AG09309 (cell line): Measurements from ENCODE around the gene ABL2.
A peak's percentile ranks its signal among the peaks of the same experiment; 100 is the strongest.
"Not testable (repeated sequence)": the region's sequence is repeated elsewhere in the genome, so short reads cannot be mapped to it uniquely, and the experiment has no call there.

Experiments used
- DNase-seq: peaks from one replicate; pipeline ENCODE4 v3.0.0-alpha.2; 2010; ENCODE audit warnings: low read depth
- H3K4me3 ChIP-seq: 2 replicates; pipeline ENCODE4 v1.5.1; 2011; ENCODE audit warnings: mild to moderate bottlenecking, low read depth, low read length, moderate library complexity; ENCODE audit not compliant: control insufficient read depth
- TF ChIP-seq, protein P1 (sequence below): IDR thresholded peaks from 2 replicates; pipeline ENCODE4 v1.5.1; 2011; ENCODE audit warnings: mild to moderate bottlenecking, low read depth, low read length, inconsistent platforms; ENCODE audit not compliant: insufficient read depth, control insufficient read depth; ENCODE audit errors: missing control alignments

The ABL2 gene

DNA sequence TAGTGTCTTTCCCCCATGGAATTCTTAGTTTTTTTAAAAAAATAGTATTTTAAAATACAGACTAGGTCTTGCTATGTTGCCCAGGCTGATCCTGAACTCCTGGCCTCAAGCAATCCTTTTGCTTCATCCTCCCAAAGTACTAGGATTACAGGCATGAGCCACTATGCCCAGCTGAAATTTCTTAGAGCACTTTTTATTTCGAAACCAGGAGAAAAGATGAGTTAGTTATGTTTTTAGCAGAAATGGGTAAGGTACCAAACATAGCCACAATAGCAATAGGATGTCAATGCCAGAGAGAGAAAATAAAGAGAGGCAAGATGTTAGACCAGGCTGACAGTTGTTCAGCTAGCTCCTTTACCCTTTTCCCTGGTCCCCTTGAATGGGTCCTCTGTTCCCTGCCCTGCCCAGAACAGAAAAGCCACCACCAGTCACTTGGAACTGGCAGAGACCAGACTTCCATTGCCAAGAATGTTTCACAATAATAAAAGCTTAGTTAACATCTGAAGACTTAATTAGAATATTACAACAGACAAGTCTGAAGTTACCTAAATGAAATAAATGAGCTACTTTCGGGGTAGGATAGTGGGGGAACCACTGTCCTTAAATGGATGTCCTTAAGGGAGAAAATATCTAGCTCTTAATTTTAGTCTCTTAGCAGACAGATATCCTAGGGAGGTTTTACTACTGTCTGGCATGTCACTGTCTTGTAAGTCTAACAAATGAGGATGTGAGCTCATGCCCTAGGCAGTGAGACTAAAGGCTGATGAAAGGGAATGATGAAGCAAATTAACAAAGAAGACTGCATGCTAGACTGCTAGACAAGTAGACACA, 54.3 kb downstream of the ABL2 start:
- peak; percentile 73 for DNase-seq
- H3K4me3 ChIP-seq = no peak overlapping the region
- TF ChIP-seq, protein P1, sequence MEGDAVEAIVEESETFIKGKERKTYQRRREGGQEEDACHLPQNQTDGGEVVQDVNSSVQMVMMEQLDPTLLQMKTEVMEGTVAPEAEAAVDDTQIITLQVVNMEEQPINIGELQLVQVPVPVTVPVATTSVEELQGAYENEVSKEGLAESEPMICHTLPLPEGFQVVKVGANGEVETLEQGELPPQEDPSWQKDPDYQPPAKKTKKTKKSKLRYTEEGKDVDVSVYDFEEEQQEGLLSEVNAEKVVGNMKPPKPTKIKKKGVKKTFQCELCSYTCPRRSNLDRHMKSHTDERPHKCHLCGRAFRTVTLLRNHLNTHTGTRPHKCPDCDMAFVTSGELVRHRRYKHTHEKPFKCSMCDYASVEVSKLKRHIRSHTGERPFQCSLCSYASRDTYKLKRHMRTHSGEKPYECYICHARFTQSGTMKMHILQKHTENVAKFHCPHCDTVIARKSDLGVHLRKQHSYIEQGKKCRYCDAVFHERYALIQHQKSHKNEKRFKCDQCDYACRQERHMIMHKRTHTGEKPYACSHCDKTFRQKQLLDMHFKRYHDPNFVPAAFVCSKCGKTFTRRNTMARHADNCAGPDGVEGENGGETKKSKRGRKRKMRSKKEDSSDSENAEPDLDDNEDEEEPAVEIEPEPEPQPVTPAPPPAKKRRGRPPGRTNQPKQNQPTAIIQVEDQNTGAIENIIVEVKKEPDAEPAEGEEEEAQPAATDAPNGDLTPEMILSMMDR = no peak

DNA sequence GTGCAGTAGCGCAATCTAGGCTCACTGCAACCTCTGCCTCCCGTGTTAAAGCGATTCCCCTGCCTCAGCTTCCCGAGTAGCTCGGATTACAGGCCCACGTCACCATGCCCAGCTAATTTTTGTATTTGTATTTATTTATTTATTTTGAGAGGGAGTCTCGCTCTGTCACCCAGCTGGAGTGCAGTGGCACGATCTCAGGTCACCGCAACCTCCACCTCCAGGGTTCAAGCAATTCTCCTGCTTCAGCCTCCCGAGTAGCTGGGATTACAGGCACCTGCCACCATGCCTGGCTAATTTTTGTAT, 59.1 kb downstream of the ABL2 start:
- H3K4me3 ChIP-seq, DNase-seq: not testable (repeated sequence)

DNA sequence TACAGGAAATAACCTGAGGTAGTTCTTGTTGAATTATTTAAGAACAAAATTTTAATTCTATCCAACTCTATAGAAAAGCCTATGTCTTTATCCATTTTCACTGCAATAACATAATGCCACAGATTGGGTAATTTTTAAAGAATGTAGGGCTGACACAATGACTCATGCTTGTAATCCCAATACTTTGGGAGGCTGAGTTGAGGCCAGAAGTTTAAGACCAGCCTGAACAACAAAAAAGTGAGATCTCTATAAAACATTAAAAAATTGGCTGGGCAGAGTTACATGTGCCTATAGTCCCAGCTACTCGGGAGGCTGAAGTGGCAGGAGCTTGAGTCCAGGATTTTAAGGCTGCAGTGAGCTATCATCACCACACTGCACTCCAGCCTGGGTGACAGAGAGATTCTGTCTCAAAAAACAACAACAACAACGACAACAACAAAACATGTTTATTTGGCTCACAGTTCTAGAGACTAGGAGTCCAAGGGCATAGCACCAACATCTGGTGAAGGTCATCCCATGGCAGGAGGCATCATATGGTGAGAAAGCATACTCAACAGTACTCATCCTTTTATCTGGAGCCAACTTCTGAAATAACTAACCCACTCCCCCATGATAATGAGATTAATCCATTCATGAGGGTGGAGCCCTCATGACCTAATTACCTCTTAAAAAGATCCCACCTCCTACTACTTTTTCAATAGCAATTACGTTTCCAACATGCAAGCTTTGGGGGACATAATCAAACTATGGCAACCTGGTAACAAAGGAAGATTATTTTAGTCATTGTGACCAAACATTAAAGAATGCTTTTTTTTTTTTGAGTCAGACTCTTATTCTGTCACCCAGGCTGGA, 59.6 kb downstream of the ABL2 start:
- TF ChIP-seq, protein P1 = no peak
- peak; percentile 67 for DNase-seq
- no peak overlapping the region for H3K4me3 ChIP-seq

DNA sequence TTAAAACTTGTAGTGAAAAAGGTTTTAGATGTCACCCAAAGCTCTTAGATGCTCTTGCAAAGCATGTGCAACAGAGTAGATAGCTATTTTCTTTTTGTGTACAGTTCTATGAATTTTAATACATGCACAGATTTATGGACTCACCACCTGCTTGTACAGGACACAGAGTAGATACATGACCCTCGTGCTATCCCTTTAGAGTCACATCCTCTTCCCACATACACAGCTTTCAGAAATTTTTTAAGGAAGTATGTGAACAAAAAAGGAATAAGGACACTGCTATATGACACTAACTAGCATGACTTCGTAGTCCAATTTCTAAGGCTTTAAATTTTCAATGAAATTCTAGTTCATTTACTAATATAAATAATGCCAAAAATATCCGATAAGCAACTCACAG, 60.9 kb downstream of the ABL2 start:
- no peak overlapping the region for H3K4me3 ChIP-seq
- no peak for DNase-seq
- TF ChIP-seq, protein P1 = no peak

DNA sequence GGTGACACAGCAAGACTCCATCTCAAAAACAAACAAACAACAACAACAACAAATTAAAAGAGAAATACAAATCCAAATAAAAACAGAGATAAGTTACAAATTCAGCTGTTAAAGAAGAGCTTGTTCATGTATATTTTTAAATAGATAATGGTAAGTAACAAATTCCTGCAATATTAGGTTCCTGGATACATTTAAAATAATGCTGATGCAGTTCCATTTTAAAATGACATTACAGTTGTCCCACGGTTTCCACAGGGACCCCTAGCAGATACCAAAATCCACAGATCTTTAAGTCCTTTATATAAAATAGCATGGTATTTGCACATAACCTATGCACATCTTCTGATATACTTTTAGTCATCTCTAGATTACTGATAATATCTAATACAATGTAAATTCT, 61.5 kb downstream of the ABL2 start:
- no peak for DNase-seq
- H3K4me3 ChIP-seq = no peak overlapping the region
- TF ChIP-seq, protein P1 = no peak

DNA sequence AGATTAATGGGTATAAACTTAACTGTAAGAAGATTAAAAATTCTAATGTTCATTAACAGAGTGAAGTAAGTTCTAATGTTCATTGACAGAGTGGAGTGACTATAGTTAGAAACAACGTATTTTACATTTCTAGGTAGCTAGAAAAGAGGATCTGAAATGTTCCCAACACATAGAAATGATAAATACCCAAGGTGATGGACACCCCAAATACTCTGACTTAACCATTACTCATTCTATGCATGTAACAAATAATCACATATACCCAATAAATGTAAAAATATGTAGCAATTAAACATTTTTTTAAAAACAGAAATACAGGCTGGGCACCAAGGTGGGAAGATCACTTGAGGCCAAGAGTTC, 62.1 kb downstream of the ABL2 start:
- DNase-seq = no peak
- no peak overlapping the region for H3K4me3 ChIP-seq
- TF ChIP-seq, protein P1 = no peak
